Measurements from ENCODE around the gene SLC25A29.
"Not testable (repeated sequence)": the region's sequence is repeated elsewhere in the genome, so short reads cannot be mapped to it uniquely, and the experiment has no call there.

SLC25A29 gene

DNA sequence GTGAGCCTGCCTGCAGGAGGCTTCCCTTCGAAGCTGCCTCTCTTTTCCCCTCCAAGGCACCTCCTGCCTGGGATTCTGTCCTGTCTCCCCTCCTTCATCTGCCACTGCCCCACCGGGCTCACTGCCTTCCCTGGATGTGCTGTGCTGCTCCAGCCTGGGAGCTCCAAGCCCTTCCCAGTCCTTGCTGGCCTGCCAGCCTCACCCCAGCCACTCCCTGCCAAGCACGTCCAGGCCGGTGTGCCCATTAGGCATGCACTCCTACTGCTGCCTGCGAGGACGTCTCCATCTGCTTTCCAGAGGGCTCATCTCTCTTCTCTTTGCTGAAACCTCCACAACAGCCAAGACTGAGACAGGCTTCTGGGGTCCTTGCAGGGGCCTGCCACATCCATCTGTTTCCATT, 8.5 kb upstream of the SLC25A29 start:
- Histone ChIP-seq H3K9ac (ENCODE audit: low read length) (no peak overlapping the region), H3K27ac (ENCODE audit: low read depth, low read length) (no peak overlapping the region), H3K4me3 (ENCODE audit: low read length) (no peak overlapping the region), H3K36me3 (ENCODE audit: control insufficient read depth, insufficient read depth, low read length) (no peaks in the 10 kb centered on the region), H3K4me1 (ENCODE audit: control insufficient read depth, insufficient read depth, low read length) (peaks cover 4% of the 10 kb centered on the region), H3K27me3 (ENCODE audit: control insufficient read depth, insufficient read depth, low read length) (no peaks in the 10 kb centered on the region)

DNA sequence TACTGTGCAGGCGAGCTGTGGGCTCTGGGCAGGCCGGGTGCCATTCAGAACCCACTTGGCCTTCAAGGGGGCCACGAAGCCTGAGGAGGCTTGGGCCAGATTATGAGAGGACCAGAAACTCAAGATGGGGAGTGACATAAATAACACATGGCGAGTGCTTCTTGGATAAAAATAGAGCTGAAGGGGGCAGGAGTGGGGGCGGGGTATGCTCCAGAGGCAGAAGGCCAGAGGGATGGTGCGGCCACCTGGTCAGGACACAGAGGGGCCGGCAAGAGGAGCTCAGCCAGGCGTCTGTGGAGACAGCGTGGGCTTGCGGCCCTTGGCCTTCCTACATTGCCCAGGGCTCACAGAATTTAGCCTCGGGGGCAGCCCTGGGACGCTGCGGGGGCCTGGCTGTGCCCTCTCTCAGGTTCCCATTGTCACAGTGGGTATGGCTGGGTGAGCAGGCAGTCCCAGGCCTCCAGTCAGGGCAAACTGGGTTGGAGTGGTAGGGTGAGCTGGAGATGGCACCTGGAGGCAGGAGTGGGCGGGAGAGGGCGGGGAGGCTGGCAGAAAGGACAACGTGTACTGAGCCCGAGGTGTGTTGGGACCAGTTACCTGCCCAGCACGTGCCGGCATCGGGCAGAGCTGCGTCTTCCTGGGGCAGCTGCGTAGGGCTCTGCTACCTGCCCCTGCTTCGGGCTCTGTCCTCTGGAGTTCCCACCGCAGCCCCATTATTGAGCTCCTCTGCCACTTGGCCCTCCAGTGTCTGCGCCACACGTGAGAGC, 7.4 kb upstream of the SLC25A29 start:
- peaks cover 4% of the 10 kb centered on the region for H3K4me1 ChIP-seq (ENCODE audit: control insufficient read depth, insufficient read depth, low read length)
- no peak overlapping the region for H3K4me3 ChIP-seq (ENCODE audit: low read length)
- H3K27ac ChIP-seq (ENCODE audit: low read depth, low read length): no peak overlapping the region
- H3K36me3 ChIP-seq (ENCODE audit: control insufficient read depth, insufficient read depth, low read length): no peaks in the 10 kb centered on the region
- no peaks in the 10 kb centered on the region for H3K27me3 ChIP-seq (ENCODE audit: control insufficient read depth, insufficient read depth, low read length)
- H3K9ac ChIP-seq (ENCODE audit: low read length): no peak overlapping the region

DNA sequence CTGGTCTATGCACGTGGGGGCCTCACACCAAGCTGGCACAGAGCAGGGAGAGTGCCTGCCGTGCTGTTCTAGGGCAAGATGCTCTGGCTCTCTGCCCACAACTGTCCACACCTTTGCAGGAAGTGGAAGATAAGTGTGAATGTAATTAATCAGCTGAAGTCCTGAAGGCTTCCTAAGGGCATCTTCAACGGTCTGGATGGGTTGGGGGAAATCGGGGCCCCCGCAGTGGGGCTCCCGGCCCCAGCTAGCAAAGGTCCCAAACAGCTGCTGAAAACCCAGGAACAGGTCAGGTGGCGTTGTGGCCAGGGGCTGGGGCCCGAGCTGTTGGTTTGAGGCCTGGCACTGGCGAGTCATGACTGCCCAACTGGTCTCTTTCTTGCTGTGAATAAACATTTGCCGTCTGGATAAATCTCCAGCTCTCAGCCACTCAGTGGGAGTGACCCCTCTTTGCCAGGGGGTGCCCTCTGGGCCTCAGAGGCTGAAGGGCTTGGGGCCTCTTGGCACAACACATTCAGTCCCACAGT, 6.7 kb upstream of the SLC25A29 start:
- no peak overlapping the region for H3K27ac ChIP-seq (ENCODE audit: low read depth, low read length)
- H3K36me3 ChIP-seq (ENCODE audit: control insufficient read depth, insufficient read depth, low read length): no peaks in the 10 kb centered on the region
- H3K27me3 ChIP-seq (ENCODE audit: control insufficient read depth, insufficient read depth, low read length): no peaks in the 10 kb centered on the region
- H3K9ac ChIP-seq (ENCODE audit: low read length): no peak overlapping the region
- H3K4me3 ChIP-seq (ENCODE audit: low read length): no peak overlapping the region
- H3K4me1 ChIP-seq (ENCODE audit: control insufficient read depth, insufficient read depth, low read length): no peaks in the 10 kb centered on the region

DNA sequence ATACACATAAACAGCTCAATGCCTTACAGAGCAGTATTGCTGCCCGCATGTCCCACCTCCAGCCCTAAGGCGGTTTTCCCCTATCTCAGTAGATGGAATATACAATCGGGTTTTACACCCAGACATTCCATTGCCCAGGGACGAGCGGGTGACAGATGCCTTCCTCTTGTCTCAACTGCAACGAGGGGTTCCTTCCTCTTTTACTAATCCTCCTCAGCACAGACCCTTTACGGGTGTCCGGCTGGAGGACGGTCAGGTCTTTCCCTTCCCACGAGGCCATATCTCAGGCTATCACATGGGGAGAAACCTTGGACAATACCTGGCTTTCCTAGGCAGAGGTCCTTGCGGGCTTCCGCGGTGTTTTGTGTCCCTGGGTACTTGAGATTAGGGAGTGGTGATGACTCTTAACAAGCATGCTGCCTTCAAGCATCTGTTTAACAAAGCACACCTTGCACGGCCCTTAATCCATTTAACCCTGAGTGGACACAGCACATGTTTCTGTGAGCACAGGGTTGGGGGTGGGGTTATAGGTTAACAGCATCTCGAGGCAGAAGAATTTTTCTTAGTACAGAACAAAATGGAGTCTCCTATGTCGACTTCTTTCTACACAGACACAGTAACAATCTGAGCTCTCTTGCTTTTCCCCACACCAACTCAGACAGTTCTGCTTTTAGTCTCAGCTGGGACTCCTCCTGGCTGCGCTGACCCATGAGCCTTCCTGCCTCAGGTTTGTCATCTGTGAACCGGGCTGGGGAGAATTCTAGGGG, 6.0 kb upstream of the SLC25A29 start:
- not testable (repeated sequence) for H3K27ac ChIP-seq (ENCODE audit: low read depth, low read length); H3K4me1 ChIP-seq (ENCODE audit: control insufficient read depth, insufficient read depth, low read length); H3K36me3 ChIP-seq (ENCODE audit: control insufficient read depth, insufficient read depth, low read length); H3K9ac ChIP-seq (ENCODE audit: low read length); H3K4me3 ChIP-seq (ENCODE audit: low read length); H3K27me3 ChIP-seq (ENCODE audit: control insufficient read depth, insufficient read depth, low read length)

DNA sequence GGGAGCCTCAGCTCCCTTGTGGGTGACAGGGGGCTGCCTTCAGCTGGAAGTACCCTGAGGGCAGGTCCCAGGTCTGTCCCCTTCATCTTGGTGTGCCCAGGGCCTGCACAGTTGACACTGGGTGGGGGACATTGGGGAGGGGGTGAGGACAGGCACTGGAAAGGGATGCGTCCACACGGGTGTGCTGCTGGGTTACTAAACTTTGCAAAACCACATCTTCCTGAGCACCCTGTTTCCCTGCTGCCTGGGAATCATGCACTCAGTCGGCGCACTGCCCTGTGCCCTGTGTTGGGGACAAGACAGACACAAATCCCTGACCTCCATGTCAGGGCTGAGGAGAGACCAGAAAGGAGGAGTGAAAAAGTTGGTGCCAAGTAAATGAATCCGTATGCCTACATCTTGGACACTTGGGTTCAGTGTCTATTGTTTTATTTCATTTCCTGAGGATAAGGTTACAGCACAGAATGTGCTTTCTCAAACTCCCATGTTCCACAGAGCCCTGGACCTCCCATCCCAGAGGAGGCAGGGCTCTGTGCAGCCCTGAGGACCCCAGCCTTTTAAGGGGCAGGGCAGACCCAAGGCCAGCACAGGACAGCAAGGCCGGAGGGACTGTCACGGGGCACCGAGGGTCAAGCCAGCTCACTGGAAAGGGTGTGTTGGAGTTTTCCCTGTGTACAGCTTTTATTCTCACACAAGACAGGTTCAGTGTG, 2.9 kb upstream of the SLC25A29 start:
- Histone ChIP-seq H3K27me3 (ENCODE audit: control insufficient read depth, insufficient read depth, low read length) (no peaks in the 10 kb centered on the region), H3K36me3 (ENCODE audit: control insufficient read depth, insufficient read depth, low read length) (no peaks in the 10 kb centered on the region), H3K9ac (ENCODE audit: low read length) (no peak overlapping the region), H3K4me1 (ENCODE audit: control insufficient read depth, insufficient read depth, low read length) (peaks cover 7% of the 10 kb centered on the region), H3K27ac (ENCODE audit: low read depth, low read length) (no peak overlapping the region), H3K4me3 (ENCODE audit: low read length) (no peak overlapping the region)

DNA sequence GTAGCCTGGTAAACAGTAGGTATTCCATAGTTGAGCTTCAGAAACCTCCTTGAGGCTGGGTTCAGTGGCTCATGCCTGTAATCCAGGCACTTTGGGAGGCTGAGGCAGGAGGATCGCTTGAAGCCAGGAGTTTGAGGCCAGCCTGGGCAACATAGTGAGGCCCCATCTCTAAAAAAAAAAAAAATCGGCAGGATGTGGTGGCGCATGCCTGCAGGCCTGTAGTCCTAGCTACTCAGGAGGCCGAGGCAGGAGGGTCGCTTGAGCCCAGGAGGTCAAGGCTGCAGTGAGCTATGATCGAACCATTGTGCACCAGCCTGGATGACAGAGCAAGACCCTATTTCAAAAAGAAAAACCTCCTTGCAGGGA, 2.2 kb upstream of the SLC25A29 start:
- not testable (repeated sequence) for H3K36me3 ChIP-seq (ENCODE audit: control insufficient read depth, insufficient read depth, low read length); H3K27ac ChIP-seq (ENCODE audit: low read depth, low read length); H3K4me3 ChIP-seq (ENCODE audit: low read length); H3K4me1 ChIP-seq (ENCODE audit: control insufficient read depth, insufficient read depth, low read length); H3K27me3 ChIP-seq (ENCODE audit: control insufficient read depth, insufficient read depth, low read length); H3K9ac ChIP-seq (ENCODE audit: low read length)

DNA sequence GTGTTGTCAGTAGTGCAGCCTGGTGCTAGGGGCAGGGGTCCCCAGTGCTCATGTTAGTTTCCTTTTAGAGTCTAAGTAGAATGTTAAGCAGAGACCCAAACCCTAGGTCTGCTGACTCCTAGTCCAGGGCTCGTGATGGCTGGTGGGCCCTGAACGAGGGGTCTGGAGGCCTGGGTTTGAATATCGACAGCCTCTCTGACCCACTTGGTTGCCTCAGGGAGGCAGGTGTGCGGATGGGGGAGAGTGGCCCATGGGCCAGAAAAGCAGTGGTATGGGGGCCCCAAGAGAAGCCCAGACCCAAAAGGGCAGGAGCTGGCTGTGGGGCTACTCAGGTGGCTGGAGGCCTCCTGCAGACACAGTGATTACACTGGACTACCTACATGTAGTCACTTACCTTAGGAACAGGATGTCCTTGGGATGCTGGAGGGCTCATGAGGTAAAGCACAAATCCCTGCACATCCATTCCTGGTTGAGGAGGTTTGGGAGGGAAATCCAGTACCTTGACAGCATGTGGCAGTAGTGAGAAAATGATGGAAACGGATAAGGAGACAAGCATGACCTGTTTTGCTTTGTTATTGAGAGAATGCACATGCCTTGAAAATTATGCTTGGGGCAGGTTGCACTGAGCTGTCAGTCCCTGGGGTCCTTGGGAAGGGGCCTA, 1.7 kb upstream of the SLC25A29 start:
- Histone ChIP-seq H3K4me1 (ENCODE audit: control insufficient read depth, insufficient read depth, low read length) (peaks cover 7% of the 10 kb centered on the region), H3K9ac (ENCODE audit: low read length) (peak overlapping the region; percentile 21), H3K27ac (ENCODE audit: low read depth, low read length) (no peak overlapping the region), H3K27me3 (ENCODE audit: control insufficient read depth, insufficient read depth, low read length) (no peaks in the 10 kb centered on the region), H3K36me3 (ENCODE audit: control insufficient read depth, insufficient read depth, low read length) (no peaks in the 10 kb centered on the region), H3K4me3 (ENCODE audit: low read length) (peak overlapping the region; percentile 63)

DNA sequence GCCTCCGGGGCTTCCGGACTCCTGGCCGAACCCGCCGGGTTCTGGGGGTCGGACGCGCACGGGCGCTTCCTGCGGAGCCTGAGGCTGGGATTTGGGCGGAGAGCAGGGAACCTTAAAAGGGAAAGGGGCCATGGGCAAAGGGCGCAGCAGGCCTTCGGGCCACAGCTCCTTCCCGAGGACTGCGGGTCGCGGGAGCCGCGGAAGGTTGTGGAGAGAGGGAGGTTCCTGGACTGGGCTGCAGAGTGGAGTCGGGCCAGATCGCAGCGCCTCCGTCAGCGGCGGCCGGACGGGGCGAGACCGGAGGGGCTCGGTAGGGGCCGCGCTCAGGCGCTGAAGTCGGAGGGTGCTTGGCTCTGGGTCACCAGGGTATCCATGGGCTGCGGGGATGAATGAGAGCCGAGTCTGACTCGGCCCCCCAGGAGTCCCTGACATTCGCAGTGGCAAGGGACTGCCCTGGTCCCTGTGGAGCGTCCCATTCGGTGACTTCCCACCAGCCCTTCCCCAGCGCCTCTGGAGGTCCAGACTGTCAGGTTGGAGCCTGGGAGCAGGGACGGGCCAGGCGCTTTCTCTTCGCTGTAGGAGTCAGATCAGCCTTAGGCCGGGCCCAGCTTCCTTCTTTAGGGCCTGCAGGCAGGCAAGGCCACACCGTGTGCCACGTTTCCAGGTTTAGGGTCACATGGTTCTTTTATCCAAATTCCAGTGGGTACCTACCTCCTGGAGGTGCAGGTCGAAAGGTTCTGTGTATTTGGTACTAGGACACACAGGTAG, 938 bp upstream of the SLC25A29 start:
- Histone ChIP-seq H3K36me3 (ENCODE audit: control insufficient read depth, insufficient read depth, low read length) (no peaks in the 10 kb centered on the region), H3K9ac (ENCODE audit: low read length) (peak overlapping the region; percentile 58), H3K4me1 (ENCODE audit: control insufficient read depth, insufficient read depth, low read length) (peaks cover 7% of the 10 kb centered on the region), H3K4me3 (ENCODE audit: low read length) (peak overlapping the region; percentile 63), H3K27ac (ENCODE audit: low read depth, low read length) (peak overlapping the region; percentile 55), H3K27me3 (ENCODE audit: control insufficient read depth, insufficient read depth, low read length) (no peaks in the 10 kb centered on the region)

DNA sequence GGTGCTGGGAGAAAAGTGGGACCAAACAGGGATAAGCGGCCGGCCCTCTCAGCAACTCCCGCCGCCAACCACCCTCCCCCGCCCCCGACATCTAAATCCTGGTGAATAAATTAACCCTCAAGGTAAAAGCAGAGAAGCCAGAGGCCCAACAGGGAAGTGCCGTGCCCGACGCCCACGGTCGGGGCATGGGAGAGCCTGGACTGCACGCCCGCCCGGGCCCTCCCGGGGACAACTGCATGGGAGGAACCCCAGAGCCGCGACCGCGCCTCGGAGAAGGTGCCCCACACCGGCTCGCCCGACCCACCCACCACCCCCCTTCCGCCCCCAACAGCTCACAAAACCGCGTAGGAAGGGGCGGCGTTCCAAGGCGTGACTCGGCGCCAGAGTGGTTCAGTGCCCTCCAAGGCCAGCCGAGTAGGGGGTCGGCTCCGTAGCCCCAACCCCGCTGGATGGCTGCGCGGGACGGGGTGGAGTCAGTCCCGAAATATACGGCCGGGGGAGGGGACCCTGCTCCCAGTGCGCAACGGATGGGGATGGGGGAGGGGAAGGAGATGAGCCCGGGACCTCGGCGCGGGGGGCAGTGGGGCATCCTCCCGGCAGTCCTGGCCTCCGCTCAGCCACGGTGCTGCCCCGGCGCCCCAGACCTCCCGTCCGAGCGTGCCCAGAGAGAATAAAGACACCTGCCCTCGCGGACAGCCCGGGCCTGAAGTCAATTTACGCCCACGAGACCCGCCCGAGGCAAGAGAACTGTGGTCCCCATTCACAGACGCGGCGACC, 732 bp downstream of the SLC25A29 start:
- no peak overlapping the region for H3K9ac ChIP-seq (ENCODE audit: low read length)
- H3K4me3 ChIP-seq (ENCODE audit: low read length): peak overlapping the region; percentile 60
- H3K4me1 ChIP-seq (ENCODE audit: control insufficient read depth, insufficient read depth, low read length): peaks cover 7% of the 10 kb centered on the region
- H3K27ac ChIP-seq (ENCODE audit: low read depth, low read length): no peak overlapping the region
- H3K36me3 ChIP-seq (ENCODE audit: control insufficient read depth, insufficient read depth, low read length): no peaks in the 10 kb centered on the region
- H3K27me3 ChIP-seq (ENCODE audit: control insufficient read depth, insufficient read depth, low read length): no peaks in the 10 kb centered on the region

DNA sequence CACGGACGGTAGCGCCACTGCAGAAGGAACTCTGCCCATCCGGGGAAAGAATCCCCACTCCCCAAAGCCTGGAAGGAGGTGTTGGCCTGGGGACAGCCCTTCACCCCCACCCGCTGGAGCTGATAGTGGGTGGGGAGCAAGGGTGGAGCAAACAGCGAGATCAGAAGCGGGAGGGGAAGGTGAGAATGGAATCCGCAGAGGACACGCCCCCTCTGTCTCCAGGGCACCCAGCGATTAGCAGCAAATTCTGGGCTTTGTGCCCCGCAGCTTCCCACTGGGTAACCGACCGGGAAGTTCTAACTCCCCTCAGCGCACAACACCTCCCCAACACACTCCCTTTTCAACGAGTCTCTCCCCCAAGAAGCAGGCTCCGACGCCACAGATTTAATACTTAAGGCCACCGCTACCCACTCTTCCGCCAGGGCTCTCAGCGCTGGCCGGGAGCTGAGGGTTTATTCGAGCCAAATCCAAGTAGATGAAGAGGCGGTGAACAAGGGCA, 1.4 kb downstream of the SLC25A29 start:
- Histone ChIP-seq H3K4me3 (ENCODE audit: low read length) (peak overlapping the region; percentile 60), H3K36me3 (ENCODE audit: control insufficient read depth, insufficient read depth, low read length) (no peaks in the 10 kb centered on the region), H3K4me1 (ENCODE audit: control insufficient read depth, insufficient read depth, low read length) (peaks cover 7% of the 10 kb centered on the region), H3K9ac (ENCODE audit: low read length) (no peak overlapping the region), H3K27me3 (ENCODE audit: control insufficient read depth, insufficient read depth, low read length) (no peaks in the 10 kb centered on the region), H3K27ac (ENCODE audit: low read depth, low read length) (no peak overlapping the region)

DNA sequence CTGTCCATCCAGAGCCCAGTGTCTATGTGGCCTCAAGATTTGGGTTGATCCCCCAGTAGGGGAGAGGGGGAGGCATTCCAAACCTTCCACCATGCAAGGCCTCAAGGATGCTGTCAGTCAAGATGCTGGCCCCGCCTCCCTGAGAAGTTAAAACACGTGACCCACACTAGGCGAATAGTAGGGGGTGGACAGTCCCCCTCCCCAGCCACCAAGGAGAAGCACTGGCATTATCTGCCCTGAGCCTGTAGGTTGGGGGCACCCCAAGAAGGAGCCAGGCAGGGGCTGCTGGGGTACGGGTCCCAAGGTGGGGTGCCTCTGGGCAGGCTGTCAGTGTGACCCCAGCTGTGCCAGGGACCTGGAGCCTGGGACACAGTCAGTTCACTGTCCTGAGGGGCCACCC, 2.3 kb downstream of the SLC25A29 start:
- Histone ChIP-seq H3K9ac (ENCODE audit: low read length) (no peak overlapping the region), H3K27ac (ENCODE audit: low read depth, low read length) (no peak overlapping the region), H3K4me1 (ENCODE audit: control insufficient read depth, insufficient read depth, low read length) (peaks cover 7% of the 10 kb centered on the region), H3K27me3 (ENCODE audit: control insufficient read depth, insufficient read depth, low read length) (no peaks in the 10 kb centered on the region), H3K36me3 (ENCODE audit: control insufficient read depth, insufficient read depth, low read length) (no peaks in the 10 kb centered on the region), H3K4me3 (ENCODE audit: low read length) (no peak overlapping the region)

Measured in rectal smooth muscle tissue (tissue), 1 donor.